Astrocyte of the cerebellum (primary cell): Measurements from ENCODE around the gene ANKHD1.
A peak's percentile ranks its signal among the peaks of the same experiment; 100 is the strongest.

Experiments
- DNase-seq: peaks from one replicate; pipeline ENCODE4 v3.0.0-alpha.2; 2011; ENCODE audit warnings: low read depth
- H3K4me3 ChIP-seq: 2 replicates; pipeline ENCODE4 v1.5.1; 2011; ENCODE audit warnings: mild to moderate bottlenecking, low read depth, low read length, moderate library complexity
- CTCF ChIP-seq: IDR thresholded peaks from 2 replicates; pipeline ENCODE4 v1.5.1; 2012; ENCODE audit warnings: low read length, low read depth, moderate library complexity, mild to moderate bottlenecking; ENCODE audit errors: missing control alignments
- in situ Hi-C: cut with HindIII; loops from 2 replicates; pipeline ENCODE4 v1.10.0; 2017; ENCODE audit warnings: low sequenced_read_pairs

The ANKHD1 gene

GRCh38 chr5:140391732-140392131 is 9.9 kb upstream of the ANKHD1 start:
- no peak overlapping the region for H3K4me3 ChIP-seq
- no peak for DNase-seq
- no peak for TF ChIP-seq CTCF
- in situ Hi-C loops, result no loop called here

- no peak for DNase-seq
- no peak overlapping the region for H3K4me3 ChIP-seq
- no peak for TF ChIP-seq CTCF
- in situ Hi-C loops, result no loop called here
Observed at GRCh38 chr5:140393738-140394137, 7.9 kb upstream of the ANKHD1 start.

- H3K4me3 ChIP-seq, result no peak overlapping the region
- no peak for DNase-seq
- no peak for TF ChIP-seq CTCF
- in situ Hi-C loops, result no loop called here
Observed at GRCh38 chr5:140398379-140398811, 3.2 kb upstream of the ANKHD1 start.

GRCh38 chr5:140399979-140400729 is 1.5 kb upstream of the ANKHD1 start:
- no peak for DNase-seq
- H3K4me3 ChIP-seq, result peak overlapping the region; percentile 98
- in situ Hi-C loops, result no loop called here
- no peak for TF ChIP-seq CTCF

GRCh38 chr5:140400730-140401361 is 787 bp upstream of the ANKHD1 start:
- DNase-seq, result peak; percentile 95
- no peak for TF ChIP-seq CTCF
- in situ Hi-C loops, result no loop called here
- peak overlapping the region; percentile 98 for H3K4me3 ChIP-seq

- H3K4me3 ChIP-seq, result peak overlapping the region; percentile 98
- no peak for TF ChIP-seq CTCF
- DNase-seq, result peak; percentile 11
- in situ Hi-C loops, result no loop called here
Observed at GRCh38 chr5:140402258-140403074, 833 bp downstream of the ANKHD1 start.
